Muscle layer of colon (tissue), 2 donors: ENCODE results near the gene ASCL5.

ENCODE experiments used
- H3K27ac ChIP-seq: one replicate; pipeline ENCODE4 v1.7.0; 2013; ENCODE audit warnings: low read depth, mild to moderate bottlenecking, low read length, moderate library complexity
- H3K27me3 ChIP-seq, 2 donors: one replicate each; pipeline ENCODE4 v1.7.0; 2013; ENCODE audit warnings: low read length in 2 of 2, mild to moderate bottlenecking in 2 of 2; ENCODE audit not compliant: insufficient read depth in 2 of 2, control insufficient read depth in 1 of 2
- H3K36me3 ChIP-seq: one replicate; pipeline ENCODE4 v1.7.0; 2013; ENCODE audit warnings: mild to moderate bottlenecking, low read length; ENCODE audit not compliant: insufficient read depth
- H3K4me1 ChIP-seq: one replicate; pipeline ENCODE4 v1.7.0; 2013; ENCODE audit warnings: mild to moderate bottlenecking, low read length; ENCODE audit not compliant: insufficient read depth
- H3K4me3 ChIP-seq, 2 donors: one replicate each; pipeline ENCODE4 v1.7.0; 2013; ENCODE audit warnings: low read length in 2 of 2, low read depth in 1 of 2, mild to moderate bottlenecking in 1 of 2, moderate library complexity in 1 of 2
- H3K9ac ChIP-seq: one replicate; pipeline ENCODE4 v1.7.0; 2013; ENCODE audit warnings: low read length
- H3K9me3 ChIP-seq: one replicate; pipeline ENCODE4 v1.7.0; 2013; ENCODE audit warnings: mild to moderate bottlenecking, low read length
- donor health status: abdominal sarcoma.
- donor health status: Adenocarcinoma of cecum.

ASCL5 gene

GRCh38 chr1:201127755-201128455, 921 bp upstream of the ASCL5 start:
- H3K9ac ChIP-seq: no peak overlapping the region
- H3K27me3 ChIP-seq: peaks cover under 1 to 8% of the 10 kb centered on the region in 2 donors
- H3K9me3 ChIP-seq: no peaks in the 10 kb centered on the region
- H3K27ac ChIP-seq: no peak overlapping the region
- peaks cover 4% of the 10 kb centered on the region for H3K4me1 ChIP-seq
- no peak overlapping the region for H3K4me3 ChIP-seq
- H3K36me3 ChIP-seq: no peaks in the 10 kb centered on the region

GRCh38 chr1:201126463-201126831, 537 bp downstream of the ASCL5 start:
- no peak overlapping the region for H3K27ac ChIP-seq
- no peaks in the 10 kb centered on the region for H3K9me3 ChIP-seq
- H3K4me1 ChIP-seq: peaks cover 4% of the 10 kb centered on the region
- no peaks in the 10 kb centered on the region for H3K36me3 ChIP-seq
- H3K9ac ChIP-seq: no peak overlapping the region
- H3K27me3 ChIP-seq: peaks cover 8% of the 10 kb centered on the region in 2 donors
- H3K4me3 ChIP-seq: no peak overlapping the region

- H3K4me3 ChIP-seq: no peak overlapping the region
- H3K4me1 ChIP-seq: peaks cover 4% of the 10 kb centered on the region
- no peak overlapping the region for H3K27ac ChIP-seq
- H3K27me3 ChIP-seq: peaks cover 8 to 9% of the 10 kb centered on the region in 2 donors
- H3K9me3 ChIP-seq: no peaks in the 10 kb centered on the region
- H3K36me3 ChIP-seq: no peaks in the 10 kb centered on the region
- H3K9ac ChIP-seq: no peak overlapping the region
Measured at GRCh38 chr1:201125800-201126199, 1.2 kb downstream of the ASCL5 start.

GRCh38 chr1:201125019-201125418, 2.0 kb downstream of the ASCL5 start:
- Histone ChIP-seq H3K4me1 (peaks cover 4% of the 10 kb centered on the region), H3K27me3 (peaks cover 8 to 14% of the 10 kb centered on the region in 2 donors), H3K27ac (no peak overlapping the region), H3K36me3 (no peaks in the 10 kb centered on the region), H3K9me3 (no peaks in the 10 kb centered on the region), H3K4me3 (no peak overlapping the region), H3K9ac (no peak overlapping the region)

- Histone ChIP-seq H3K4me3 (no peak overlapping the region), H3K36me3 (no peaks in the 10 kb centered on the region), H3K27ac (no peak overlapping the region), H3K9me3 (no peaks in the 10 kb centered on the region), H3K27me3 (peaks cover 8 to 14% of the 10 kb centered on the region in 2 donors), H3K4me1 (peaks cover 4% of the 10 kb centered on the region), H3K9ac (no peak overlapping the region)
Measured at GRCh38 chr1:201123866-201124265, 3.1 kb downstream of the ASCL5 start.

- peaks cover 4% of the 10 kb centered on the region for H3K4me1 ChIP-seq
- H3K9me3 ChIP-seq: no peaks in the 10 kb centered on the region
- no peaks in the 10 kb centered on the region for H3K36me3 ChIP-seq
- H3K27ac ChIP-seq: no peak overlapping the region
- H3K4me3 ChIP-seq: no peak overlapping the region
- no peak overlapping the region for H3K9ac ChIP-seq
- H3K27me3 ChIP-seq: peaks cover 8 to 14% of the 10 kb centered on the region in 2 donors
Measured at GRCh38 chr1:201122321-201122957, 4.5 kb downstream of the ASCL5 start.

GRCh38 chr1:201119206-201120197, 7.5 kb downstream of the ASCL5 start:
- no peaks in the 10 kb centered on the region for H3K36me3 ChIP-seq
- peaks cover 14 to 15% of the 10 kb centered on the region in 2 donors for H3K27me3 ChIP-seq
- H3K9me3 ChIP-seq: no peaks in the 10 kb centered on the region
- H3K4me1 ChIP-seq: no peaks in the 10 kb centered on the region
- H3K27ac ChIP-seq: no peak overlapping the region
- no peak overlapping the region for H3K4me3 ChIP-seq
- no peak overlapping the region for H3K9ac ChIP-seq

GRCh38 chr1:201116091-201116490, 10.9 kb downstream of the ASCL5 start:
- H3K9ac ChIP-seq: no peak overlapping the region
- H3K9me3 ChIP-seq: no peaks in the 10 kb centered on the region
- H3K27ac ChIP-seq: no peak overlapping the region
- H3K36me3 ChIP-seq: no peaks in the 10 kb centered on the region
- H3K27me3 ChIP-seq: peaks cover 6 to 15% of the 10 kb centered on the region in 2 donors
- H3K4me3 ChIP-seq: no peak overlapping the region
- peaks cover 4% of the 10 kb centered on the region for H3K4me1 ChIP-seq

- no peaks in the 10 kb centered on the region for H3K9me3 ChIP-seq
- no peak overlapping the region for H3K9ac ChIP-seq
- H3K27me3 ChIP-seq: peaks cover under 1 to 15% of the 10 kb centered on the region in 2 donors
- H3K27ac ChIP-seq: no peak overlapping the region
- H3K4me3 ChIP-seq: no peak overlapping the region
- H3K36me3 ChIP-seq: no peaks in the 10 kb centered on the region
- H3K4me1 ChIP-seq: peaks cover 4% of the 10 kb centered on the region
Measured at GRCh38 chr1:201115390-201115937, 11.5 kb downstream of the ASCL5 start.

- Histone ChIP-seq H3K9ac (peak overlapping the region; percentile 27), H3K27ac (peak overlapping the region; percentile 23), H3K9me3 (no peaks in the 10 kb centered on the region), H3K4me1 (peaks cover 4% of the 10 kb centered on the region), H3K36me3 (no peaks in the 10 kb centered on the region), H3K27me3 (peaks cover 0 to 15% of the 10 kb centered on the region in 2 donors), H3K4me3 (peak overlapping the region; percentile 49 to 74)
Measured at GRCh38 chr1:201114245-201115131, 12.5 kb downstream of the ASCL5 start.
